Measurements from ENCODE around the gene HHAT.

GRCh38 chr1:210418863-210419650, 90.4 kb downstream of the HHAT start:
- TF ChIP-seq CTCF (IDR thresholded peaks at IDR 0.05) (no peak), POLR2A (IDR thresholded peaks at IDR 0.05) (no peak)

Measured in transverse colon (tissue), 3 donors.